Smooth muscle cell (in vitro differentiated cells): ENCODE results near the gene NPAS3. TPM values are rescaled to one million over a fixed set of nuclear protein-coding genes. Genes with fewer than 3 reads are reported as not detected.
A peak's percentile ranks its signal among the peaks of the same experiment; 100 is the strongest.

Experiments
- DNase-seq: peaks from one replicate; lab custom pipeline; 2025; ENCODE audit not compliant: unreplicated experiment; lab: John Stamatoyannopoulos, UW
- H2AFZ ChIP-seq: fragments of 200-600 bp; sonication (generic); 2 replicates; pipeline ENCODE4 v1.6.0; 2016; ENCODE audit warnings: antibody characterized with exemption, low read depth, mild to moderate bottlenecking
- H3F3A ChIP-seq: fragments of 200-600 bp; sonication (generic); 2 replicates; pipeline ENCODE4 v1.6.0; 2017; ENCODE audit warnings: antibody characterized with exemption, low read depth
- H3K27ac ChIP-seq: fragments of 200-600 bp; sonication (generic); 2 replicates; pipeline ENCODE4 v1.5.1; 2016; ENCODE audit warnings: low read depth, mild to moderate bottlenecking
- H3K27me3 ChIP-seq: fragments of 200-600 bp; sonication (generic); 2 replicates; pipeline ENCODE4 v1.6.1; 2016; ENCODE audit warnings: low read depth, mild to moderate bottlenecking
- H3K36me3 ChIP-seq: fragments of 200-600 bp; sonication (generic); 2 replicates; pipeline ENCODE4 v1.5.1; 2016; ENCODE audit warnings: low read depth
- H3K4me1 ChIP-seq: fragments of 200-600 bp; sonication (generic); 2 replicates; pipeline ENCODE4 v1.5.1; 2016; ENCODE audit warnings: low read depth
- H3K4me2 ChIP-seq: fragments of 200-600 bp; sonication (generic); 2 replicates; pipeline ENCODE4 v1.6.0; 2016; ENCODE audit warnings: mild to moderate bottlenecking
- H3K4me3 ChIP-seq: fragments of 200-600 bp; sonication (generic); 2 replicates; pipeline ENCODE4 v1.5.1; 2016; ENCODE audit warnings: mild to moderate bottlenecking
- H3K79me2 ChIP-seq: fragments of 200-600 bp; sonication (generic); 2 replicates; pipeline ENCODE4 v1.6.0; 2016; ENCODE audit warnings: low read depth, mild to moderate bottlenecking
- H3K9ac ChIP-seq: fragments of 200-600 bp; sonication (generic); 2 replicates; pipeline ENCODE4 v1.6.0; 2016; ENCODE audit warnings: low read depth
- H3K9me3 ChIP-seq: fragments of 200-600 bp; sonication (generic); replicated peaks from 2 replicates; pipeline ENCODE4 v1.5.1; 2016; ENCODE audit warnings: low read depth
- H4K20me1 ChIP-seq: fragments of 200-600 bp; sonication (generic); 2 replicates; pipeline ENCODE4 v1.6.0; 2016; ENCODE audit warnings: low read depth
- CTCF ChIP-seq: fragments of 200-600 bp; sonication (generic); IDR thresholded peaks from 2 replicates; pipeline ENCODE4 v1.5.1; 2017; ENCODE audit warnings: borderline replicate concordance, mild to moderate bottlenecking, antibody characterized with exemption; ENCODE audit not compliant: insufficient read depth, poor library complexity, severe bottlenecking
- WGBS: methylation state at CpG from one replicate; pipeline ENCODE4 v1.1.7; 2016; ENCODE audit warnings: low lambda C conversion rate; 5-methylcytosine and 5-hydroxymethylcytosine counted together
- polyA plus RNA-seq: library from polyadenylated mRNA; unstranded; fragments of >200 nt; fragmentation: Nextera tagmentation; extraction: Ambion mirVana; gene quantifications from 2 replicates; pipeline ENCODE4 v1.2.1, GENCODE V29; 2016
- total RNA-seq: library from RNA; depleted of rRNA; stranded (reverse); fragments of >200 nt; gene quantifications from 2 replicates; pipeline ENCODE4 v1.2.3, GENCODE V29; 2014

Gene NPAS3
- total and polyA plus RNA-seq, 2 experiments from 2014 or later, result 0.79 to 2.0 TPM

GRCh38 chr14:33273978-33274377, 335.3 kb downstream of the NPAS3 start:
- no peak for DNase-seq
- H3K79me2 ChIP-seq, result no peaks in the 10 kb centered on the region

GRCh38 chr14:33275879-33276278, 337.2 kb downstream of the NPAS3 start:
- TF ChIP-seq CTCF, result no peak
- Histone ChIP-seq H3K4me3 (no peak overlapping the region), H3K9me3 (no peaks in the 10 kb centered on the region), H3K4me1 (no peaks in the 10 kb centered on the region), H4K20me1 (no peaks in the 10 kb centered on the region), H3K36me3 (no peaks in the 10 kb centered on the region), H3K79me2 (no peaks in the 10 kb centered on the region), H2AFZ (no peak overlapping the region), H3K27me3 (no peaks in the 10 kb centered on the region), H3K9ac (no peak overlapping the region), H3F3A (no peaks in the 10 kb centered on the region), H3K27ac (no peak overlapping the region), H3K4me2 (no peak overlapping the region)
- no peak for DNase-seq
- 84% methylated on average over 4 of the region's 4 CpGs for WGBS

More at GRCh38 chr14:33273978-33274377, 335.3 kb downstream of the NPAS3 start:
- Histone ChIP-seq H3K27me3 (no peaks in the 10 kb centered on the region), H3K36me3 (no peaks in the 10 kb centered on the region), H3K9ac (no peak overlapping the region), H3K4me3 (no peak overlapping the region), H3K27ac (no peak overlapping the region), H3F3A (no peaks in the 10 kb centered on the region), H2AFZ (no peak overlapping the region), H3K4me1 (no peaks in the 10 kb centered on the region), H3K9me3 (no peaks in the 10 kb centered on the region), H3K4me2 (no peak overlapping the region), H4K20me1 (no peaks in the 10 kb centered on the region)
- TF ChIP-seq CTCF, result no peak
- WGBS, result 93% methylated on average over 4 of the region's 4 CpGs

DNA sequence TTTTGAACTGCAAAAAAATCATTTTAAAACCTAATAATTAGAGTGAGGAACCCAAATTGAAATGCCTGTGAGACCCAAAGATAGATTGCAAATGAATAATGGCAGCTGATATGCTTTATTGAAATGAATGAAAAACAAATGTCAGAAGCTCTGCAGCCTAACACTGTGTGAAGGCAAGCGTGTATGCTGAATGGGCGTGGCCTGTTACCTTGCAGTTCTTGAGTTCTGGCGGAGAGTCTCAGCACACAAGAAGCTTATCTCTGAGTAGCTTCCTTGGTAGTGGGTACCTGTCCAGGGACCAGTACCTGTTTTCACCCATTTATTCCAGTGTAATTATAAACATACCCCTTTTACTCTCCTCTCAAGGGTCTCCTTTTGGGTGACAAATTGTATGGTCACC, 341.2 kb downstream of the NPAS3 start:
- Histone ChIP-seq H3K9me3 (no peaks in the 10 kb centered on the region), H3K4me1 (no peaks in the 10 kb centered on the region), H2AFZ (no peak overlapping the region), H3K27me3 (no peaks in the 10 kb centered on the region), H4K20me1 (no peaks in the 10 kb centered on the region), H3K27ac (no peak overlapping the region), H3K4me2 (no peak overlapping the region), H3F3A (no peaks in the 10 kb centered on the region), H3K9ac (no peak overlapping the region), H3K79me2 (no peaks in the 10 kb centered on the region), H3K4me3 (no peak overlapping the region), H3K36me3 (no peaks in the 10 kb centered on the region)
- WGBS, result 80% methylated on average over 3 of the region's 3 CpGs
- no peak for TF ChIP-seq CTCF
- no peak for DNase-seq

DNA sequence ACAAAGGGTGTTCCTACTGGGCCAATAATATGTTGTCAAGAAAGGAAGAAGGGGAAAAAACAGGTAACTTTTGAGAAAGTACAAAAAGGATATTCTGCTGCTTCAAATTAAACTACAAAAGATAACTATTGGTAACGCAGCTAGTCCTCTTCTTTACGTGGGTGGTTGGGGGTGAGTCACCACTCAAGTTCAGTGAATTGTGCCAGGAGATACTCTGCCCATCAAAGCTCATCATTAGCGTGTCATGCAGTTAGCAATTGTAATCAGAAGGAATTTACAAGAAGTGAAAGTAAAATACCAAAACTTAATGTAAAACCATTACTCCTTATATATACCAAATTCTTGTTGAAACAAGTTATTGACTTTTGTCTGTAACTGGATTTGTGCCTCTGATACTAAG, 342.0 kb downstream of the NPAS3 start:
- Histone ChIP-seq H3K9ac (no peak overlapping the region), H3K27me3 (no peaks in the 10 kb centered on the region), H3K4me3 (no peak overlapping the region), H3K79me2 (no peaks in the 10 kb centered on the region), H3K9me3 (no peaks in the 10 kb centered on the region), H2AFZ (no peak overlapping the region), H3K36me3 (no peaks in the 10 kb centered on the region), H3K27ac (no peak overlapping the region), H3F3A (no peaks in the 10 kb centered on the region), H3K4me1 (no peaks in the 10 kb centered on the region), H3K4me2 (peak overlapping the region; percentile 14), H4K20me1 (no peaks in the 10 kb centered on the region)
- WGBS, result 35% methylated on average over 3 of the region's 3 CpGs
- no peak for DNase-seq
- TF ChIP-seq CTCF, result no peak
